ENCODE data around the gene LRIG3. TPM values are rescaled to one million over a fixed set of nuclear protein-coding genes. Genes with fewer than 3 reads are reported as not detected.
"Not testable (repeated sequence)": the region's sequence is repeated elsewhere in the genome, so short reads cannot be mapped to it uniquely, and the experiment has no call there.

Gene LRIG3
- total RNA-seq, 2 experiments from 2014 or later, result 0.09 to 0.14 TPM

DNA sequence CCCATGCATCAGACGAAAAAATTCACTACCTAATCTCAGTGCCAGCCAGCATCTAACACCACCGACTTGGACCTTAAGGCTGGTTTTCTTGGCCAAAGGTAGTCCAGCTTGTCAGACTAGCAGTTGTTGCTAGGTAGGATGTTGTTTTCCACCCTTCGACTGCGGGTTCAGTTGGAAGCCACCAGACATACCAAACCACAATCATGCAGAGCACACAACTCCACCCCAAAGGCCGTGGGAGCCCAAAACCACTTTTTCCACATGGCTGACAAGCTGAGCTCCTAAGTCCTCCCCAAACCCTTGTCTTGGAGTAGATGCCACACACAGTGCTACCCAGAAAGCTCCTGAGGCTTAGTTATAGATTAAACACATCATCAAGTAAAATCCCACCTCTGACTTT lies 46.8 kb downstream of the LRIG3 start:
- H3K9me3 Mint-ChIP-seq (ENCODE audit: low read depth), result peaks cover 2% of the 10 kb centered on the region
- intact Hi-C loops (cut with DNase I, micrococcal nuclease), result no loop called here
- CTCF ChIA-PET, result no interaction called here
- no peak overlapping the region for H3K27ac Mint-ChIP-seq
- no peaks in the 10 kb centered on the region for H3K4me1 Mint-ChIP-seq
- no peak overlapping the region for H3K4me3 Mint-ChIP-seq
- no peaks in the 10 kb centered on the region for H3K27me3 Mint-ChIP-seq
- POLR2A ChIA-PET, result no interaction called here
- DNase-seq (no peak), ATAC-seq (no peak)
- no peaks in the 10 kb centered on the region for H3K36me3 Mint-ChIP-seq (ENCODE audit: low read depth)

DNA sequence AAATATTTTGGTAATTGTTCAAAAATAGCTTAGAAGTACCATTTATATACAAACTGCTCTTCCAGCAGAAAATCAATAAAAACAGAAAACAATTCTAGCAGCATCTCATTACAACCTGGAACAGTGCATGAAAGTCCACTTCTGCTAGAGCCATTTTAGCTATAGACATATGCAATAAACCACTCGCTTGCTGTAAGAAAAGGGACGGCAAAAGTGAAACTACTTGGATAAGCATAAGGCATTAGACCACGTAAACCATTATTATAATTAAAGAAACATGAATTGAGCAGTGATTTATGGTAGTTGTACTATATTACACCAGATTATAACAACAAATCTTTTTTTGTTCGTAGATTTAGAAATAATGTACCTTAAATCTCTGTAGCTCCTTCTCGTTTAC lies 48.7 kb downstream of the LRIG3 start:
- Mint-ChIP-seq H3K36me3 (ENCODE audit: low read depth) (no peaks in the 10 kb centered on the region), H3K27ac (no peak overlapping the region), H3K9me3 (ENCODE audit: low read depth) (peaks cover 2% of the 10 kb centered on the region), H3K27me3 (no peaks in the 10 kb centered on the region), H3K4me1 (no peaks in the 10 kb centered on the region), H3K4me3 (no peak overlapping the region)
- DNase-seq (no peak), ATAC-seq (no peak)
- intact Hi-C loops (cut with DNase I, micrococcal nuclease), result no loop called here
- ChIA-PET CTCF (interaction anchor here (0.5 kb wide), 1 partner anchor 119 kb away, joined by 3 read pairs; no protein-coding TSS in a partner anchor), POLR2A (no interaction called here)

DNA sequence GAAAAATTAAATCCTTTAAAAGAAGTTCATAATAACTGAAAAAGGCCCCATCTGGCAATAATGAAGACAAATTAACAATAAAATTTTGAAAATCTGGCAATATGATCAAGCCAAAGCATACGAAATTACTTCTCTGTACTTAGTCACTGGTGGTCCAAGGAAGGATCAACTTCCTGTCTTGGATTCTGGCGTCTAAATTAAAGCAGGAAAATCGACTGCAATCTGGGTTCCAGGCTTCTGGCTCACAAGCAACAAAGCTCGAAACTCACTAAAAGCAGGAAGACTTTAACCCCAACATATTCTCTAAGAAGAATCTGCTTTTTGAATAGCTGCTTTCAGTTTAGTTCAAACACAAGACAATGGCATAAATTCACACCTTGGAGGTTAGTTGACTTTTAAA lies 49.7 kb downstream of the LRIG3 start:
- ATAC-seq (no peak), DNase-seq (no peak)
- ChIA-PET POLR2A (no interaction called here), CTCF (no interaction called here)
- no peaks in the 10 kb centered on the region for H3K27me3 Mint-ChIP-seq
- H3K36me3 Mint-ChIP-seq (ENCODE audit: low read depth), result no peaks in the 10 kb centered on the region
- H3K9me3 Mint-ChIP-seq (ENCODE audit: low read depth), result peaks cover 2% of the 10 kb centered on the region
- intact Hi-C loops (cut with DNase I, micrococcal nuclease), result no loop called here
- no peak overlapping the region for H3K27ac Mint-ChIP-seq
- no peaks in the 10 kb centered on the region for H3K4me1 Mint-ChIP-seq
- H3K4me3 Mint-ChIP-seq, result no peak overlapping the region

DNA sequence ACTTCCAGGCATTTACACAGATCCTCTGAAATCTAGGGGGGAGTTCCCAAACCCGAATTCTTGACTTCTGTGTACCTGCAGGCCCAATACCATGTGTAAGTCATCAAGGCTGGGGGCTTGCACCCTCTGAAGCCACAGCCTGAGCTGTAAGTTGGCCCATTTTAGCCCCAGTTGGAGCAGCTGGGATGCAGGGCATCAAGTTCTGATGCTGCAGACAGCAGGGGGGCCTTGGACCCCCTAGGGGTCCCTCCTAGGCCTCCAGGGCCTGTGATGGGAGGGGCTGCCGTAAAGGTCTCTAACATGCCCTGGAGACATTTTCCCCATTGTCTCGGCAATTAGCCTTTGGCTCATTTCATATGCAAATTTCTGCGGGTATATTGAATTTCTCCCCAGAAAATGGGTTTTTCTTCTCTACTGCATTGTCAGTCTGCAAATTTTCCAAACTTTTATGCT lies 59.5 kb downstream of the LRIG3 start:
- peaks cover 3% of the 10 kb centered on the region for H3K9me3 Mint-ChIP-seq (ENCODE audit: low read depth)
- ATAC-seq, result no peak

DNA sequence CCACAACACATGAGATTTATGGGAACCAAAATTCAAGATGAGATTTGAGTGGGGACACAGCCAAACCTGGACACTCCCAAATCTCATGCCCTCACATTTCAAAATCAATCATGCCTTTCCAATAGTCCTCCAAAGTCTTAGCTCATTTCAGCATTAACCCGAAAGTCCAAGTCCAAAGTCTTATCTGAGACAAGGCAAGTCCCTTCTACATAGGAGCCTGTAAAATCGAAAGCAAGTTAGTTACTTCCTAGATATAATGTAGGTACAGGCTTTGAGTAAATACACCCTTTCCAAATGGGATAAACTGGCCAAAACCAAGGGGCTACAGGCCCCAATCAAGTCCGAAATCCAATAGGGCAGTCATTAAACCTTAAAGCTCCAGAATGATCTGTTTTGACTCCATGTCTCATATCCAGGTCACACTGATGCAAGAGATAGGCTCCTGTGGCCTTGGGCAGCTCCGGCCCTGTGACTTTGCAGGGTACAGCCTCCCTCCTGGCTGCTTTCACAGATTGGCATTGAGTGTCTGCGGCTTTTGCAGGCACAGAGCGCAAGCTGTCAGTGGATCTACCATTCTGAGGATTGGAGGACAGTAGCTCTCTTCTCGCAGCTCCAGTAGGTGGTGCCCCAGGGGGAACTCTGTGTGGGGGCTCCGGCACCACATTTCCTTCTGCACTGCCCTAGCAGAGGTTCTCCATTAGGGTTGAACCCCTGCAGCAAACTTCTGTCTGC lies 60.1 kb downstream of the LRIG3 start:
- ATAC-seq, result no peak

More for the DNA sequence above, 59.5 kb downstream of the LRIG3 start:
- no peaks in the 10 kb centered on the region for H3K4me1 Mint-ChIP-seq
- no peak for DNase-seq
- no peak overlapping the region for H3K4me3 Mint-ChIP-seq
- no peaks in the 10 kb centered on the region for H3K27me3 Mint-ChIP-seq
- CTCF ChIA-PET, result no interaction called here
- H3K27ac Mint-ChIP-seq, result no peak overlapping the region
- no peaks in the 10 kb centered on the region for H3K36me3 Mint-ChIP-seq (ENCODE audit: low read depth)
- intact Hi-C loops (cut with DNase I, micrococcal nuclease), result no loop called here
- POLR2A ChIA-PET, result no interaction called here

DNA sequence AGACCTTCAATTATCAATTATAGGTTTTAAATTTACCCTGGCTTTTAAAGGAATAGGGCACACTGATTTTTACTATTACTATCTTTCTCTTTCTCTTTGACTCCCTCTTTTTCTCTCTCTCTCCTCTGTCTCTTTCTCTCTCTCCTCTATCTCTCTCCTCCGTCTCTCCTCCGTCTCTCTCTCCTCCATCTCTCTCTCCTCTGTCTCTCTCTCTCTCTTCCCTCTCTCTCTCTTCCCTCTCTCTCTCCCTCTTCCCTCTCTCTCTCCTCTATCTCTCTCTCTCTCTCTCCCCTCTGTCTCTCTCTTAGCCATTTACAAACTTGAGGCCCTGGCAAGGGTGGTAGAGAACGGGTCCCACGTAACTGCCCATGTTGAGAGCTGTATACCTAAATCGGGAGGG lies 62.3 kb downstream of the LRIG3 start:
- H3K9me3 Mint-ChIP-seq (ENCODE audit: low read depth), result peaks cover 3% of the 10 kb centered on the region
- no peak for ATAC-seq
- POLR2A ChIA-PET, result no interaction called here
- CTCF ChIA-PET, result no interaction called here
- DNase-seq, result no peak
- intact Hi-C loops (cut with DNase I, micrococcal nuclease), result no loop called here
- H3K4me3 Mint-ChIP-seq, result no peak overlapping the region
- H3K27me3 Mint-ChIP-seq, result no peaks in the 10 kb centered on the region
- no peaks in the 10 kb centered on the region for H3K4me1 Mint-ChIP-seq
- H3K27ac Mint-ChIP-seq, result no peak overlapping the region
- no peaks in the 10 kb centered on the region for H3K36me3 Mint-ChIP-seq (ENCODE audit: low read depth)

More for the DNA sequence above, 60.1 kb downstream of the LRIG3 start:
- H3K9me3 Mint-ChIP-seq (ENCODE audit: low read depth), result peaks cover 3% of the 10 kb centered on the region
- H3K4me3 Mint-ChIP-seq, result no peak overlapping the region
- H3K36me3 Mint-ChIP-seq (ENCODE audit: low read depth), result no peaks in the 10 kb centered on the region
- no peaks in the 10 kb centered on the region for H3K27me3 Mint-ChIP-seq
- intact Hi-C loops (cut with DNase I, micrococcal nuclease), result no loop called here
- POLR2A ChIA-PET, result no interaction called here
- H3K4me1 Mint-ChIP-seq, result no peaks in the 10 kb centered on the region
- CTCF ChIA-PET, result no interaction called here
- no peak for DNase-seq
- H3K27ac Mint-ChIP-seq, result no peak overlapping the region

DNA sequence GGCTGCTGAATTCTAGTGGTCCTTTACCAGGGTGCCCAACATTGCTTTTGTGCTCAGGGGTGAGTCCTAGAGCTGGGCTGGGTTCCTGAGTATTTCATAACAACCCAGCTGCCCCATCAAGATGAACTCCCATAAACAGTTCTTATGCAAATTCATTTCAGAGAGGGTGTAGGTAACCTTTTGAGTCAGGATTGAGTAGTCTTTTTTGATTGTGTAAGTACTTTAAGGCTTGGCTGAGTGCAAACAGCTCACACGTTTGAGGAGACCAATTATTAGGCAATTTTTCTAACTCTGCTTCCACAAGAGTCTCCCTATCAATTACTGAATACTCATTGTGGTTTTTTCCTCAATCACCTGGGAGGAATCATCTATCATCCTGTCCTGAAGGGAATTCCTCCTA lies 63.1 kb downstream of the LRIG3 start:
- H3K27me3 Mint-ChIP-seq; intact Hi-C loops (cut with DNase I, micrococcal nuclease); H3K4me3 Mint-ChIP-seq; POLR2A ChIA-PET; CTCF ChIA-PET; H3K27ac Mint-ChIP-seq; H3K9me3 Mint-ChIP-seq (ENCODE audit: low read depth); DNase-seq; H3K4me1 Mint-ChIP-seq; ATAC-seq; H3K36me3 Mint-ChIP-seq (ENCODE audit: low read depth): not testable (repeated sequence)

DNA sequence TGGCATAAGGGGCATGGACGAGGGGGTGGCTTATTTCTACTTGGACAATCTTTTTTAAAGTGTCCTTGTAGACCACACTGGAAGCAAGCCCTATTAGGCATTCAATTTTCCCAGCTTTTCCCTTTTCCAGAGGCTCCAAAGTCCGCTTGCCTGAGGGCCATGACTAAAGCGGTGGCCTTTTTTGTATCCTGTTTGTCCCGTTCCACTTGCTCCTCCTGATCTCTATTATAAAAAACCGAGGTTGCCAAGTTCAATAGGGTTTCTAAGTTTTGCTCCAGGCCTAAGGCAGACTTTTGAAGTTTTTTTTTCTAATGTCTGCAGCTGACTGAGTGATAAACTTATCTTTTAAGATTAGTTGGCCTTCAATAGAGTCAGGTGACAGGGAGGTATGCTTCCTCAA lies 64.7 kb downstream of the LRIG3 start:
- CTCF ChIA-PET; intact Hi-C loops (cut with DNase I, micrococcal nuclease); H3K36me3 Mint-ChIP-seq (ENCODE audit: low read depth); H3K27ac Mint-ChIP-seq; POLR2A ChIA-PET; DNase-seq; H3K9me3 Mint-ChIP-seq (ENCODE audit: low read depth); H3K4me1 Mint-ChIP-seq; H3K4me3 Mint-ChIP-seq; H3K27me3 Mint-ChIP-seq; ATAC-seq: not testable (repeated sequence)

DNA sequence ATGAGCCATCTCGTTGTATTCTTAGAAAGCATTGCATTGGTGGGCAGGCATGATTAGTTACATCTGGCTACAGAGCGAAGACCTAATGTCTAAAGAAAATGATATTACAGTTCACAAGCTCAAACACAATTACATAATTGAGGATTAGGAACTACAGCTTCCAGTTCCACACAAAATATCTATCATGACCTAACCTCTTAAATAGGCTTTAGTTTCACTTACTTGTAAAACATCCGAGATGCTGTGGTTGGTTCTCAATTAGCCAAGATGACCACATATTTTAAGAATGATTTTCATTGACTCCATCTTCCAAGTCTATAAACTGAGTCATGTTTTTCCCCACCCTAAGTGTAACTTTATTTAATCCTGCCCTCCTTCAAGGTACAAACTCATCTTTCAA lies 69.5 kb downstream of the LRIG3 start:
- H3K27ac Mint-ChIP-seq, result no peak overlapping the region
- DNase-seq, result no peak
- no peak overlapping the region for H3K4me3 Mint-ChIP-seq
- no peak for ATAC-seq
- H3K9me3 Mint-ChIP-seq (ENCODE audit: low read depth), result no peaks in the 10 kb centered on the region
- POLR2A ChIA-PET, result no interaction called here
- intact Hi-C loops (cut with DNase I, micrococcal nuclease), result no loop called here
- CTCF ChIA-PET, result no interaction called here
- H3K27me3 Mint-ChIP-seq, result no peaks in the 10 kb centered on the region
- H3K4me1 Mint-ChIP-seq, result no peaks in the 10 kb centered on the region
- no peaks in the 10 kb centered on the region for H3K36me3 Mint-ChIP-seq (ENCODE audit: low read depth)

DNA sequence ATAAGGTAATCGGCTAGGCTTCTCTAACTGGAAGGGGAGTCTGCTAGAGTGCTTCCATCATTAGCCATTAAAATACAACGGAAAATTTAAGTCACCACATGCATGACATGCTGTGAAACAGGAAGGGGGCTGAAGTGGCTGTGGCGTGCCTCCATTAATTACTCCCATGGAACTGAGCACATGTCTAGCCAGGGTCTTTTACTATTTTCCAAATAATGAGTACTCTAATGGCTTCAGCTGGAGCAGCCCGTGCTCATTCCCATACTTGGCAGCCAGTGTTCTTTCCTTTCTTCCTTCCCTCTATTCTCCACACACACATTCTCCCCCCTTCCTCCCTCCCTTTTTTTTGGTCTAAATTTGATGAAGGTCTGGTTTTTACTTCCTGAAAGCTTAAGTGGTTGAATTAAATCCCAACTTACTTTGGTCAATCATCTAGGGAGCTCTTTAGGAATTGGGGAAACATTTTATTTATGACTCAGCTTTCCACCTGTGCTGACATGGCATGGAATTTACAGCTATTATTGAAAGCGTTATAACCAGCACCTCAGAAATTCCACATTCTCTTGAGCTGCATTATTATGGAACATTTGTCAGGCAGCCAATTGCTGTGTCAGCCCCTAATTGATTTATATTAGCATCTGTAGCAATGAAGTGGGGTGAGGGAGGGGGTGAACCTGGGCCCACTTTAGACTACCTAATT lies 72.3 kb downstream of the LRIG3 start:
- ChIA-PET CTCF (no interaction called here), POLR2A (no interaction called here)
- H3K4me3 Mint-ChIP-seq, result no peak overlapping the region
- no peak overlapping the region for H3K27ac Mint-ChIP-seq
- intact Hi-C loops (cut with DNase I, micrococcal nuclease), result no loop called here
- H3K9me3 Mint-ChIP-seq (ENCODE audit: low read depth), result no peaks in the 10 kb centered on the region
- no peaks in the 10 kb centered on the region for H3K36me3 Mint-ChIP-seq (ENCODE audit: low read depth)
- DNase-seq (no peak), ATAC-seq (no peak)
- no peaks in the 10 kb centered on the region for H3K27me3 Mint-ChIP-seq
- no peaks in the 10 kb centered on the region for H3K4me1 Mint-ChIP-seq

DNA sequence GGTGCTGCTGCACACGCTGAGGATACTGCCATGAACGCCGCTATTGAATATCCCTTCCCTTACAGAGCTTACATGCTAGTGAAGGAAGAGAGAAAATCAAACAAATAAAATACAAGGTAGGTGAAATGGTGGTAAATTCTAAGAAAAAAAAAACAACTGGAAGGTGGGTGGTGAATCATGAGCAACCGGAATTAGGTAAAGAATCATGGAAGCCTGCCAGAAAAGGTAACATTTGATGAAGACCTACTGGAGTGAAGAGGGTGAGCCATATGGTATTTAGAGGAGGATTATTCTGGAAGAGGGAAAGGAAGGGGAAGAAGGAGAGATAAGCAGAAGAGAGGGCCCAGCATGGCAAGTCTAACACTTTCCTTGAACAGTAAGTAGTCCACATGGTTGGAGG lies 76.1 kb downstream of the LRIG3 start:
- H3K4me3 Mint-ChIP-seq, result no peak overlapping the region
- no peak for ATAC-seq
- peaks cover 3% of the 10 kb centered on the region for H3K27me3 Mint-ChIP-seq
- no peaks in the 10 kb centered on the region for H3K36me3 Mint-ChIP-seq (ENCODE audit: low read depth)
- POLR2A ChIA-PET, result no interaction called here
- H3K27ac Mint-ChIP-seq, result no peak overlapping the region
- no peaks in the 10 kb centered on the region for H3K4me1 Mint-ChIP-seq
- intact Hi-C loops (cut with DNase I, micrococcal nuclease), result no loop called here
- no peaks in the 10 kb centered on the region for H3K9me3 Mint-ChIP-seq (ENCODE audit: low read depth)
- CTCF ChIA-PET, result no interaction called here
- no peak for DNase-seq

DNA sequence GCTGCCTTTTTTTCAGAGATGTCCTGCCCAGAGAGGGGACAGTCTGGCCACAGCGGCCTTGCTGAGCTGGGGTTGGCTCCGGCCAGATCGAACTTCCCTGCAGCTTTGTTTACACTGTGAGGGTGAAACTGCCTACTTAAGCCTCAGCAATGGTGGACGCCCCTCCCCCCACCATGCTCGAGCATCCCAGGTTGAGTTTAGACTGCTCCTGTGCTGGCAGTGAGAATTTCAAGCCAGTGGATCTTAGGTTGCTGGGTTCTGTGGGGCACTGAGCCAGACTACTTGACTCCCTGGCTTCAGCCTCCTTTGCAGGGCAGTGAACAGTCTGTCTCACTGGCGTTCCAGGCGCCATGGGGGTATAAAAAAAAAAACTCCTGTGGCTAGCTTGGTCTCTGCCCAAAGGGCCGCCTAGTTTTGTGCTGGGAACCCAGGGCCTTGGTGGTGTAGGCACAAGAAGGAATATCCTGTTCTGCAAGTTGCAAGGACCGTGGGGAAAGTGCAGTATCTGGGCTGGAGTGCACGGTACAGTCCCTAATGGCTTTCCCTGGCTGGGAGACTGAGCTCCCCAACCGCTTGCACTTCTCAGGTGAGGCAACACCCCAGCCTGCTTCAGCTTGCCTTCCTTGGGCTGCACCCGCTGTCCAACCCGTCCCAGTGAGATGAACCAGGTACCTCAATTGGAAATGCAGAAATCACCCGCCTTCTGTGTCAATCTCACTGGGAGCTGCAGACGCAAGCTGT lies 79.1 kb downstream of the LRIG3 start:
- DNase-seq, result no peak
- H3K4me3 Mint-ChIP-seq, result no peak overlapping the region
- ATAC-seq, result no peak
- H3K36me3 Mint-ChIP-seq (ENCODE audit: low read depth), result no peaks in the 10 kb centered on the region
- intact Hi-C loops (cut with DNase I, micrococcal nuclease), result no loop called here
- no peaks in the 10 kb centered on the region for H3K4me1 Mint-ChIP-seq
- CTCF ChIA-PET, result no interaction called here
- peaks cover 6% of the 10 kb centered on the region for H3K9me3 Mint-ChIP-seq (ENCODE audit: low read depth)
- peaks cover 3% of the 10 kb centered on the region for H3K27me3 Mint-ChIP-seq
- POLR2A ChIA-PET, result no interaction called here
- no peak overlapping the region for H3K27ac Mint-ChIP-seq

Measured in activated CD4-positive, alpha-beta T cell treated with anti-CD3 and anti-CD28 coated beads for 36 hours (primary cell).